Measurements from ENCODE around the gene TOMM7.
"Not testable (repeated sequence)": the region's sequence is repeated elsewhere in the genome, so short reads cannot be mapped to it uniquely, and the experiment has no call there.

TOMM7 gene

GRCh38 chr7:22812353-22812752 lies 10.3 kb downstream of the TOMM7 start:
- Mint-ChIP-seq H3K36me3 (no peaks in the 10 kb centered on the region), H3K27me3 (no peaks in the 10 kb centered on the region), H3K4me3 (no peak overlapping the region), H3K9me3 (no peaks in the 10 kb centered on the region), H3K27ac (no peak overlapping the region), H3K4me1 (peaks cover 24% of the 10 kb centered on the region)

DNA sequence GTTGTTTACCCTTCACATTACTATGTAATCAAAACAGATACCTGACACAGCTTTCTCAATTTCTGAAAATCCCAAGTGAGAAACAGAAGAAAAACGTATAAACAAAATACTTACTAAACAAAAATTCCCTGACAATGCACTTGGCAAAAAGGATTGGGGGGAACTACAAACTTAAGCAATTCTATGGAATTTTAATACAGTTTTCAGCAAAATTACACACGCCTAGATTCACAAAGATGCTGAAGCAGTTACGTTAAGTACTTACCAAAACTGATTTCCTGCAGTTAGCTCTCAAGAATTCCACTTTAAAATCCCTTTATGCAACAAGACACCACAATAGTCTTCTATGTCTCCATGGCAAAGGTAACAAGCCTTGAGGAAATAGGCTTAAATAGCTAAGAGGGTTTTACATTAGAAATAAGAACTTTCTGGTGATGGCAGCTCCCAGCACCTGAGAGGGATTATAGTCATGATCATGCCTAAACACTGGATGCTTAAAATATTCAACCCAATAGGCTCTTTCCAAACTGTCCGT lies 10.8 kb downstream of the TOMM7 start:
- H3K9me3 Mint-ChIP-seq, result no peaks in the 10 kb centered on the region
- peaks cover 21% of the 10 kb centered on the region for H3K4me1 Mint-ChIP-seq
- H3K36me3 Mint-ChIP-seq, result no peaks in the 10 kb centered on the region
- H3K27ac Mint-ChIP-seq, result no peak overlapping the region
- no peak overlapping the region for H3K4me3 Mint-ChIP-seq
- H3K27me3 Mint-ChIP-seq, result no peaks in the 10 kb centered on the region

DNA sequence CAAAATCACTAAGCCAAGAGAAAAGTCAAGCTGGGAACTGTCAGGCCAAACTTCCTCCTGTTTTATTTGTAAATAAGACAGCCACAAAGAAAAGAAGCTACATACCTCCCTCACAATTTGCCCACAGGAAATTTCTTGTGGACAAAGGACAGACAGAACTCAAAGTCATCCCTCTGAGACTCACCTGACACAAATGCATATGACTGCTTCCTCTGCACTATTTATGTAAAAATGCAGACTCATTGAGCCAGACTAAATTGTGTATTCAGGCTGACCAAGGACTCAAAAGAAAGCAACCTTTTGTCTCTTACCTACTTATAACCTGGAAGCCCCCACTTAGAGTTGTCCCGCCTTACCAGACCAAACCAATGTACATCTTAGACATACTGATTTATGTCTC lies 11.8 kb downstream of the TOMM7 start:
- Mint-ChIP-seq H3K27me3 (no peaks in the 10 kb centered on the region), H3K9me3 (no peaks in the 10 kb centered on the region), H3K4me3 (no peak overlapping the region), H3K27ac (peak overlapping the region; percentile 80), H3K4me1 (peaks cover 12% of the 10 kb centered on the region), H3K36me3 (no peaks in the 10 kb centered on the region)

GRCh38 chr7:22809902-22810642 lies 12.6 kb downstream of the TOMM7 start:
- H3K4me3 Mint-ChIP-seq, result no peak overlapping the region

GRCh38 chr7:22808140-22808539 lies 14.5 kb downstream of the TOMM7 start:
- Mint-ChIP-seq H3K4me3 (no peak overlapping the region), H3K36me3 (no peaks in the 10 kb centered on the region), H3K27ac (no peak overlapping the region), H3K4me1 (no peaks in the 10 kb centered on the region), H3K9me3 (no peaks in the 10 kb centered on the region), H3K27me3 (no peaks in the 10 kb centered on the region)

More at GRCh38 chr7:22809902-22810642, 12.6 kb downstream of the TOMM7 start:
- peaks cover 7% of the 10 kb centered on the region for H3K4me1 Mint-ChIP-seq
- H3K27me3 Mint-ChIP-seq, result no peaks in the 10 kb centered on the region
- H3K27ac Mint-ChIP-seq, result no peak overlapping the region
- H3K36me3 Mint-ChIP-seq, result no peaks in the 10 kb centered on the region
- no peaks in the 10 kb centered on the region for H3K9me3 Mint-ChIP-seq

DNA sequence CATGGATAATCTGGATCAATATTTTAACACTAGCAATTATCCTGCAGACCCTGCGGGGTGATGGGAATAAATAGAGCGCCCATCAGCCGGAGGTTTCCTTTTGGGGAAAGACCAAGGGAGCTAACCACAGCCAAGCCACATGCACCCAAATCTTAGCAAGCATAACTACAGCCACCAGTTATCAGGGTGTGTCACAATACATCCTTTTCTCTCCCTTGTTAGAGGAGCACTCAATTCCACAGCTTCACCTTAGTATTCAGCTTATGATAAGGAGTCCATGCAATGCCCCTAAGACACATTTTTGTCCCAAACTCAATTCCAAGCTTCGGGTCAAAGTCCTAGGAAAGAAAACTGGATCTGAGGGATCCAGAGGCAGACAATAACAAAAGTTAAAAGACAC lies 15.9 kb downstream of the TOMM7 start:
- Mint-ChIP-seq H3K9me3 (no peaks in the 10 kb centered on the region), H3K27me3 (peaks cover 2% of the 10 kb centered on the region), H3K36me3 (no peaks in the 10 kb centered on the region), H3K4me1 (no peaks in the 10 kb centered on the region), H3K27ac (no peak overlapping the region), H3K4me3 (no peak overlapping the region)

DNA sequence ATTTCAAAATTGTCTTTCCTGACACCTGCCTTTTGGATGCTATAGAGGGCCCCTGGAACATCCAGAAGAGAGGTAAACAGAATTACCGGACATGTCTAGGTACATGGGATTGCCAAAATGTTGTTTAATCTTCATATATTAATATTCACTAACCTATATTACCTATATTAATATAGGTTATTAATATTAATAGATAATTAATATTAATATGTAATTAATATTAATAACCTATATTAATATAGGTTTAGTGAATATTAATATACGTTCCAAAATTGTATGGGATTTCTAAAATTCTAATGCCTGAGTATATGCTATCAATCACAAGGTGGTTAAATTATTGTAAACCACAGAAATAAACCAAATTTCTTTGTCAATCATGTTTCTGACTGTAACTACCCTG lies 17.4 kb downstream of the TOMM7 start:
- Mint-ChIP-seq H3K4me1 (no peaks in the 10 kb centered on the region), H3K4me3 (no peak overlapping the region)

DNA sequence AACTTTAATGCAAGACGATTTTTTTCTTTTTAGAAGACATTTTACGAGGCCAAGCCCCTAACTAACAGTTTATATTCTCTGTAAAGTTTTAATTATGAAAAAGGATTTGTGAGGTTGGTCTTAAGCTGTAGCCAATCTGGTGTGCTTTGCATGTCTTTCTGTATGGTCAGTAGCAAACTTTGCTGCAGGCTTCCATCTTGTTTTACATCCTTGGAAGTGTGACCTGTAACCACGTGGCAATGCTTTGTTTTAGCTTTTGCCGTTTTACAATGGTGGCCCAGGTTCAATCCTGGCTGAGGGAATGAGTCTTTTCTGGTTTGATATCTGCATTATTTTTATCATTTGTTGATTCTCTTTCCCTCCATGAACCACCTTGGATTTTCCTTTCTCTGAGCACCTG lies 19.8 kb downstream of the TOMM7 start:
- not testable (repeated sequence) for H3K9me3 Mint-ChIP-seq, H3K27me3 Mint-ChIP-seq, H3K4me1 Mint-ChIP-seq, H3K4me3 Mint-ChIP-seq, H3K36me3 Mint-ChIP-seq, H3K27ac Mint-ChIP-seq

More for the DNA sequence above, 17.4 kb downstream of the TOMM7 start:
- Mint-ChIP-seq H3K36me3 (no peaks in the 10 kb centered on the region), H3K9me3 (no peaks in the 10 kb centered on the region), H3K27me3 (peaks cover 2% of the 10 kb centered on the region), H3K27ac (no peak overlapping the region)

DNA sequence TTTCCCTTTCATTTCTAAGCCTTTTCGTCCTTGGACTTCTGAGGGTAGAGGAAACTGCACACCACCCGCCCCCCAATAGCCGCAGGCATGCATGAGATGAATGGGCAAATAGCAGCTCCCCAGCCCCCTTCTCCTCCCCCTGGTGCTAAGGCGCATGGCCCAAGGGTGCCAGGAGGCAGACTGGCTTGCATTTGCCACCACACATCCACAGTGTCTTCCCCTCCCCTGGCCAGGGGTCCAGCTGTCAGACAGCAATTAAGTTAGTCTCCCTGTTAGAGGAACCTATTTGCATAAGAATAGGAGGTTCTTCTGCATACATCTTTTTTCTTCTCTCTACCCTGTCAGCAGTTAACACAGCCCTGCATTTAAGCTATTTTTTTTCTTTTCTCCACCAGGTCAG lies 20.2 kb downstream of the TOMM7 start:
- no peaks in the 10 kb centered on the region for H3K4me1 Mint-ChIP-seq
- H3K9me3 Mint-ChIP-seq, result no peaks in the 10 kb centered on the region
- no peak overlapping the region for H3K4me3 Mint-ChIP-seq
- no peak overlapping the region for H3K27ac Mint-ChIP-seq
- no peaks in the 10 kb centered on the region for H3K36me3 Mint-ChIP-seq
- H3K27me3 Mint-ChIP-seq, result peaks cover 2% of the 10 kb centered on the region

GRCh38 chr7:22801912-22802311 lies 20.7 kb downstream of the TOMM7 start:
- H3K9me3 Mint-ChIP-seq, result no peaks in the 10 kb centered on the region
- no peaks in the 10 kb centered on the region for H3K4me1 Mint-ChIP-seq
- H3K27me3 Mint-ChIP-seq, result peaks cover 2% of the 10 kb centered on the region
- H3K36me3 Mint-ChIP-seq, result no peaks in the 10 kb centered on the region
- H3K27ac Mint-ChIP-seq, result no peak overlapping the region
- H3K4me3 Mint-ChIP-seq, result no peak overlapping the region

GRCh38 chr7:22799633-22800032 lies 23.0 kb downstream of the TOMM7 start:
- H3K36me3 Mint-ChIP-seq, result no peaks in the 10 kb centered on the region
- H3K4me1 Mint-ChIP-seq, result no peaks in the 10 kb centered on the region
- peaks cover 2% of the 10 kb centered on the region for H3K27me3 Mint-ChIP-seq
- no peaks in the 10 kb centered on the region for H3K9me3 Mint-ChIP-seq
- H3K27ac Mint-ChIP-seq, result peak overlapping the region; percentile 46
- no peak overlapping the region for H3K4me3 Mint-ChIP-seq

DNA sequence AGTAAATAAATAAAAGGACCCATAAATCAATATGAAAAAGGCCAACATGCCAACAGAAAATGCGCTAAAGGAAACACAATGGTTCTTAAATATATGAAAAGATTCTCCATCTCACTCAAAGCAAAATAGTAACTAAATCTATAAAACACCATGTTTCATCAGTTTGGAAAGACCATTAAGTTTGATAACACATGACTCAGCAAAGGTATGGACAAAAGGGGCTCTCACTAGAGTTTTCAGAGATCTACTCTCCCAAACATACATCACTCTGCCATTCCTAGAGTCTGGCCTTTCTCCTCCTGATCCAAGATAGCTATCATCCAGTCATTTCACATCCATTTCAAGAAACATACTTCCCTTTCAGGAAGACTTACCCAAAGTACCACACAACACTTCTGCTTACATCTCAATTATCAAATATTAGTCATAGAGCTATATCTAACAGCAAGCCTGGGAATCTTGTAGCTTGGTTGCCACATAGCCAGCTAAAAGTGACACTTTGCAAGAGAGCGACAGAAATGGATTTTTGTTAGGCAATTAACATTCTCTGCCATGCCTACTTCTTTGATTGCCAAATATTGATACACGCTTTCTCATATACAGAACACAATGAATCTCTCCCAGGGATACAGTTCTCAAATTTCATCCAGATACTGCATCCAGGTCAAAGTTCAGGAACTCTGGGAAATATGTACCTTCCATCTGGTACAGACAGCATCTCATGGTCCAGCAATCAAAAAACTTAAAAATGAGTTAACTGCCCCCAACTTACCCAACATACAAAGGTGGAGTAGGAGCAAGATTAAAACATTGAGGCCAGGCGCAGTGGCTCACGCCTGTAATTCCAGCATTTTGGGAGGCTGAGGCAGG lies 28.8 kb downstream of the TOMM7 start:
- no peak overlapping the region for H3K4me3 Mint-ChIP-seq
- H3K27me3 Mint-ChIP-seq, result no peaks in the 10 kb centered on the region
- no peaks in the 10 kb centered on the region for H3K4me1 Mint-ChIP-seq
- H3K9me3 Mint-ChIP-seq, result no peaks in the 10 kb centered on the region
- no peaks in the 10 kb centered on the region for H3K36me3 Mint-ChIP-seq
- no peak overlapping the region for H3K27ac Mint-ChIP-seq

DNA sequence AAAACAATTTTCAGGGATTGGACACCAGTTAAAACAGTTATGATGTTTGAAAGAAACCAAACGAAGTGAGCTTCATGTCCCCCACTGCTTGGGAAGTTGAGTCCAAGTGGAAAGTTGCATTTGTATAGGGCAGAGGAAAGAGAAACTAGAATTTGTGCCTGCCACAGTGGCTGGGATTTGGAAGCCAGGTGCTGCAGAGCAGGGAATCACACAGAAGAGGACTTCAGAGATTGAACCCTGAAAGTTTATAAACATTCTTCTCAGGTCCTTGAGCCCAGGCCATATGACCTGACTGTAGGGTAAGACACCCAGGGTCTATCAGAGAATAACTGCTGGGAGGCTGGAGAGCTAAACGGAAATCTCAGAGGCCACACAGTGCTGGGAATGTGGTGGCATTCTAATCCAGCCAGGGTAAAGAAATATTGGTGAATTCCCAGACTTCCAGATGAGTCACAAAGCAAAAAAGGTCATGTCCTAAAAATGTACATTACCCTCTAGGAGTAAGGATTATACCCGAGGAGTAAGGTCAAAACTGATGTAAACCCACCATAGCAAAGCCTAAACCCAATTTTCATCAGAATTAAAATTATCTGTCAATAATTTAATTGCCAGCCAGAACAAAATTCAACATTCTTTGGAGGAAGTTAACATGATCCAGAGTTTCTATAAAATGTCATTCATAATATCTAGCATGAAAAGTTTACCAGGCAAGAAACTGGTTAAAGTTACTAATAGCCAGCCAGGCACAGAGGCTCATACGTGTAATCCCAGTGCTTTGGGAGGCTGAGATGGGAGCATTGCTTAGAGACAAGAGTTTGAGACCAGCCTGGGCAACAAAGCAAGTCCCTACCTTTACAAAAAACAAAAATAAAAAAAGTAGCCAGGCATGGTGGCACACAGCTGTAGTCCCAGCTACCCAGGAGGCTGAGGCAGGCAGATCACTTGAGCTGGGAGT lies 31.2 kb downstream of the TOMM7 start:
- Mint-ChIP-seq H3K9me3 (no peaks in the 10 kb centered on the region), H3K36me3 (no peaks in the 10 kb centered on the region), H3K27me3 (no peaks in the 10 kb centered on the region), H3K4me1 (no peaks in the 10 kb centered on the region), H3K27ac (no peak overlapping the region), H3K4me3 (no peak overlapping the region)

DNA sequence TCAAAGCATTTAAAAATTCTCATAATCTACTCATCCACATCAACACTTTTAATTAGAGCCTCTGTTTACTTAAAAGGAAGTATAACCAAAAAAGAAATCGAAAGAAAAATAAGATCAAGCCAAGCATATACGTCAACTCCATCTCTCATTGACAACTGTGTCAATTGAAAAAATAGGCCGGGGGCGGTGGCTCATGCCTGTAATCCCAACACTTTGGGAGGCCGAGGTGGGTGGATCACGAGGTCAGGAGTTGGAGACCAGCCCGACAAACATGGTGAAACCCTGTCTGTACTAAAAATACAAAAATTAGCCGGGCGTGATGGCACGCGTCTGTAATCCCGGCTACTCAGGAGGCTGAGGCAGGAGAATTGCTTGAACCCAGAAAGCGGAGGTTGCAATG lies 32.0 kb downstream of the TOMM7 start:
- H3K4me3 Mint-ChIP-seq, H3K27ac Mint-ChIP-seq, H3K36me3 Mint-ChIP-seq, H3K4me1 Mint-ChIP-seq, H3K27me3 Mint-ChIP-seq, H3K9me3 Mint-ChIP-seq: not testable (repeated sequence)

DNA sequence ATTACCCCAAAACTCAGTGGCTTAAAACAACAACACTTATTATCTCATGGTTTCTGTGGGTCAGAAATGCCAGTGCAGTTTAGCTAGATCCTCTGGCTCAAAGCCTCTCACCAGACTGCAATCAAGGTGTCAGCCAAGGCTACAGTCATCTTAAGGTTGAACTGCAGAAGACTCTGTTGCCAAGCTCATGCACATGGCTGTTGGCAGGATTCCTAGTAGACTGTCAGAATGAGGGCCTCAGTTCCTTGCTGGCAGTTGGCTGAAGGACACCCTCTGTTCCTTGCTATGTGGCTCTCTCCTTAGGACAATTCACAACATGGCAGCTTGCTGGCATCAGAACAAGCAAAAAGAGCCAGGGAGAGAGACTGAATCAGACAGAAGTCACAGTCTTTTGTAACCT lies 34.7 kb downstream of the TOMM7 start:
- H3K36me3 Mint-ChIP-seq, result no peaks in the 10 kb centered on the region
- H3K27ac Mint-ChIP-seq, result no peak overlapping the region
- no peaks in the 10 kb centered on the region for H3K4me1 Mint-ChIP-seq
- H3K9me3 Mint-ChIP-seq, result no peaks in the 10 kb centered on the region
- no peaks in the 10 kb centered on the region for H3K27me3 Mint-ChIP-seq
- no peak overlapping the region for H3K4me3 Mint-ChIP-seq
